H1 (cell line): ENCODE data around the gene SCAF11. TPM values are rescaled to one million over a fixed set of nuclear protein-coding genes. Genes with fewer than 3 reads are reported as not detected.

Experiments used
- CTCF ChIA-PET: fragments of 300-600 bp; sonication (Branson Sonifier 250); formaldehyde crosslinking; loops from one replicate; lab custom pipeline; 2021; ENCODE audit not compliant: partially characterized antibody; lab: Charles Lee
- POLR2A ChIA-PET: fragments of 300-600 bp; sonication (Branson Sonifier 250); formaldehyde crosslinking; loops from one replicate; lab custom pipeline; 2021; ENCODE audit warnings: inconsistent platforms; ENCODE audit not compliant: partially characterized antibody; lab: Charles Lee
- DNase-seq, 2 experiments: peaks; one replicate each; pipeline versions ENCODE4 v3.0.0 to v3.0.0-alpha.2; 2010 to 2022; ENCODE audit warnings: low spot score in 2 of 2, low read depth in 1 of 2, mixed read lengths in 1 of 2
- FAIRE-seq: peaks from 2 replicates; lab custom pipeline; 2011; peaks lifted over from hg19 to GRCh38; lab: Jason Lieb, UNC
- H2AFZ ChIP-seq: 2 replicates; pipeline ENCODE4 v1.8.1; 2012; ENCODE audit warnings: low read length, inconsistent platforms
- H2AK5ac ChIP-seq: 2 replicates; pipeline ENCODE4 v1.6.1; 2013; ENCODE audit warnings: low read depth, low read length
- H2BK120ac ChIP-seq: replicated peaks from 2 replicates; pipeline ENCODE3; 2013; ENCODE audit warnings: low read depth, low read length, inconsistent platforms
- H2BK12ac ChIP-seq: 2 replicates; pipeline ENCODE4 v1.6.1; 2013; ENCODE audit warnings: low read depth, low read length
- H2BK15ac ChIP-seq: 2 replicates; pipeline ENCODE4 v1.6.1; 2013; ENCODE audit warnings: low read length
- H2BK20ac ChIP-seq: 2 replicates; pipeline ENCODE4 v1.6.1; 2013; ENCODE audit warnings: low read length
- H2BK5ac ChIP-seq: 2 replicates; pipeline ENCODE4 v1.6.1; 2013; ENCODE audit warnings: low read depth, low read length
- H3K14ac ChIP-seq: 2 replicates; pipeline ENCODE4 v1.6.1; 2013; ENCODE audit warnings: inconsistent platforms; ENCODE audit not compliant: insufficient read length
- H3K18ac ChIP-seq: 2 replicates; pipeline ENCODE4 v1.6.1; 2013; ENCODE audit warnings: low read length; ENCODE audit errors: extremely low read depth
- H3K23ac ChIP-seq: 2 replicates; pipeline ENCODE4 v1.6.1; 2013; ENCODE audit warnings: inconsistent platforms; ENCODE audit not compliant: insufficient read length
- H3K23me2 ChIP-seq: 2 replicates; pipeline ENCODE4 v1.6.1; 2013; ENCODE audit warnings: low read depth, low read length
- H3K27ac ChIP-seq: 2 replicates; pipeline ENCODE4 v1.6.1; 2011; ENCODE audit warnings: low read depth, low read length, inconsistent platforms
- H3K27me3 ChIP-seq, 4 experiments: replicated peaks in 1 of 4; 1 replicate in 1 of 4; 2 replicates in 3 of 4; pipeline versions ENCODE4 v1.6.1 to v1.8.1; 2011 to 2013; ENCODE audit warnings: low read length in 3 of 4, mild to moderate bottlenecking in 3 of 4, inconsistent platforms in 2 of 4, mixed read lengths in 2 of 4, moderate library complexity in 1 of 4; ENCODE audit not compliant: control insufficient read depth in 3 of 4, insufficient read depth in 3 of 4; ENCODE audit errors: extremely low read depth in 1 of 4
- H3K36me3 ChIP-seq, 4 experiments: 2 replicates each; pipeline versions ENCODE4 v1.6.1 to v1.8.1; 2011 to 2013; ENCODE audit warnings: mild to moderate bottlenecking in 4 of 4, low read length in 3 of 4, moderate library complexity in 2 of 4, control low read depth in 1 of 4, inconsistent platforms in 1 of 4; ENCODE audit not compliant: insufficient read depth in 4 of 4, control insufficient read depth in 2 of 4
- H3K4ac ChIP-seq: replicated peaks from 2 replicates; pipeline ENCODE3; 2013; ENCODE audit warnings: low read length, low read depth, mixed read lengths, inconsistent platforms; ENCODE audit not compliant: insufficient read length
- H3K4me1 ChIP-seq, 4 experiments: replicated peaks in 1 of 4; 1 replicate in 1 of 4; 2 replicates in 3 of 4; pipeline versions ENCODE4 v1.6.1 to v1.8.1; 2011 to 2013; ENCODE audit warnings: low read length in 3 of 4, inconsistent platforms in 2 of 4, mixed read lengths in 1 of 4; ENCODE audit not compliant: insufficient read depth in 4 of 4, control insufficient read depth in 3 of 4
- H3K4me2 ChIP-seq, 2 experiments: 2 replicates each; pipeline versions ENCODE4 v1.6.1 to v1.8.1; 2011 to 2013; ENCODE audit warnings: low read depth in 2 of 2, low read length in 2 of 2, control low read depth in 1 of 2, inconsistent platforms in 1 of 2, mild to moderate bottlenecking in 1 of 2; ENCODE audit not compliant: insufficient read depth in 1 of 2
- H3K4me3 ChIP-seq, 4 experiments: fragments of 200-600, 300-600 bp in 1 of 4; sonication (generic), shearing (Covaris generic), sonication (Bioruptor Twin) in 1 of 4; 2 replicates each; pipeline versions ENCODE4 v1.5.1 to v1.8.1; 2011 to 2016; ENCODE audit warnings: low read length in 4 of 4, low read depth in 3 of 4, control low read depth in 2 of 4, inconsistent platforms in 2 of 4, mild to moderate bottlenecking in 2 of 4, mixed read lengths in 1 of 4, moderate library complexity in 1 of 4; ENCODE audit not compliant: insufficient read depth in 2 of 4; ENCODE audit errors: extremely low read depth in 1 of 4
- H3K56ac ChIP-seq: replicated peaks from 2 replicates; pipeline ENCODE3; 2013; ENCODE audit warnings: low read depth, mild to moderate bottlenecking, mixed read lengths, low read length, inconsistent platforms; ENCODE audit not compliant: insufficient read length
- H3K79me1 ChIP-seq: 2 replicates; pipeline ENCODE4 v1.6.1; 2013; ENCODE audit warnings: low read depth, low read length, control low read depth
- H3K79me2 ChIP-seq, 2 experiments: 2 replicates each; pipeline versions ENCODE4 v1.6.1 to v1.8.1; 2012 to 2013; ENCODE audit warnings: low read length in 2 of 2, mild to moderate bottlenecking in 2 of 2, inconsistent platforms in 1 of 2; ENCODE audit not compliant: insufficient read depth in 2 of 2, control insufficient read depth in 1 of 2
- H3K9ac ChIP-seq, 4 experiments: replicated peaks in 1 of 4; 1 replicate in 1 of 4; 2 replicates in 3 of 4; pipeline versions ENCODE4 v1.6.1 to v1.8.1; 2011 to 2013; ENCODE audit warnings: low read depth in 3 of 4, low read length in 3 of 4, control low read depth in 2 of 4, mild to moderate bottlenecking in 2 of 4, moderate library complexity in 2 of 4, inconsistent platforms in 1 of 4; ENCODE audit errors: extremely low read depth in 1 of 4
- H3K9me3 ChIP-seq, 2 experiments: 2 replicates each; pipeline versions ENCODE4 v1.6.1 to v1.8.1; 2012 to 2013; ENCODE audit warnings: mild to moderate bottlenecking in 2 of 2, moderate library complexity in 2 of 2, control low read depth in 1 of 2, inconsistent platforms in 1 of 2, low read depth in 1 of 2, low read length in 1 of 2, mixed read lengths in 1 of 2; ENCODE audit not compliant: insufficient read depth in 2 of 2
- H4K20me1 ChIP-seq, 2 experiments: replicated peaks in 1 of 2; 2 replicates each; pipeline versions ENCODE3 to v1.8.1; 2011 to 2013; ENCODE audit warnings: inconsistent platforms in 2 of 2, low read length in 2 of 2, mild to moderate bottlenecking in 1 of 2; ENCODE audit not compliant: insufficient read depth in 2 of 2, control insufficient read depth in 1 of 2
- H4K5ac ChIP-seq: 2 replicates; pipeline ENCODE4 v1.6.1; 2013; ENCODE audit warnings: low read length, low read depth, mixed read lengths, inconsistent platforms; ENCODE audit not compliant: insufficient read length
- H4K8ac ChIP-seq: 2 replicates; pipeline ENCODE4 v1.8.0; 2013; ENCODE audit warnings: mild to moderate bottlenecking, moderate library complexity, low read length, inconsistent platforms; ENCODE audit not compliant: insufficient read depth; ENCODE audit errors: extremely low read depth
- H4K91ac ChIP-seq: replicated peaks from 2 replicates; pipeline ENCODE3; 2013; ENCODE audit warnings: low read length, mixed read lengths, inconsistent platforms; ENCODE audit not compliant: insufficient read length
- BRCA1 ChIP-seq: IDR thresholded peaks from 2 replicates; pipeline ENCODE4 v1.6.1; 2012; ENCODE audit warnings: low read depth, low read length, improper control_type of control experiment
- CBX8 ChIP-seq: fragments of 300-800, 300-1000 bp; sonication (generic); IDR thresholded peaks from 2 replicates; pipeline ENCODE4 v1.7.1; 2016; ENCODE audit warnings: low read depth, low read length, borderline replicate concordance
- EZH2 ChIP-seq: fragments of 200-600 bp; sonication (generic); IDR thresholded peaks from 2 replicates; pipeline ENCODE4 v1.7.1; 2012; ENCODE audit warnings: low read depth, mild to moderate bottlenecking, moderate library complexity, low read length, inconsistent platforms; ENCODE audit not compliant: severe bottlenecking
- GTF2F1 ChIP-seq: IDR thresholded peaks from 2 replicates; pipeline ENCODE4 v1.6.1; 2012; ENCODE audit warnings: low read depth, low read length, improper control_type of control experiment, borderline replicate concordance
- POLR2A ChIP-seq, 2 experiments: IDR thresholded peaks; 1 replicate in 1 of 2; 2 replicates in 1 of 2; pipeline ENCODE4 v1.6.1; 2011; ENCODE audit warnings: low read depth in 2 of 2, low read length in 2 of 2, mild to moderate bottlenecking in 2 of 2; ENCODE audit errors: control extremely low read depth in 1 of 2
- TBP ChIP-seq: IDR thresholded peaks from 2 replicates; pipeline ENCODE4 v1.6.1; 2011; ENCODE audit warnings: low read depth, low read length, improper control_type of control experiment
- WGBS, 2 experiments: shearing (Covaris generic) in 1 of 2; methylation state at CpG; one replicate each; pipeline versions ENCODE4 v1.1.6 to v1.1.7; 2013 to 2015; ENCODE audit warnings: low lambda C conversion rate in 2 of 2, mixed read lengths in 2 of 2, inconsistent platforms in 1 of 2, low coverage in 1 of 2, missing lambda C conversion rate in 1 of 2; ENCODE audit not compliant: insufficient replicate concordance in 2 of 2, insufficient coverage in 1 of 2, insufficient read length in 1 of 2; ENCODE audit errors: extremely low coverage in 1 of 2, missing lambda C conversion rate in 1 of 2; 5-methylcytosine and 5-hydroxymethylcytosine counted together
- polyA plus RNA-seq, 7 experiments: library from polyadenylated mRNA; depleted of rRNA in 3 of 7; stranded (reverse) in 5 of 7; unstranded in 2 of 7; fragments of >200 nt in 5 of 7; fragments of 200-250 nt in 2 of 7; gene quantifications; 1 replicate in 5 of 7; 2 replicates in 1 of 7; 4 replicates in 1 of 7; pipeline versions ENCODE4 v1.2.1 to v1.2.3, GENCODE V29; 2011 to 2013; ENCODE audit warnings: missing spikeins in 2 of 7, mixed read lengths in 2 of 7
- total RNA-seq: library from RNA; stranded (reverse); fragmentation: NEBNext Ultra II Directional; extraction: Animal tissue kit (Norgen Biotek cat#: 25700); gene quantifications from 2 replicates; pipeline ENCODE4 v1.2.1, GENCODE V29; 2021

Gene SCAF11
- total and polyA plus RNA-seq, 2 of the 8 experiments (the other 6 are each of a cell fraction or from before 2014, with no cell fraction given), result 15.1 to 77.8 TPM

DNA sequence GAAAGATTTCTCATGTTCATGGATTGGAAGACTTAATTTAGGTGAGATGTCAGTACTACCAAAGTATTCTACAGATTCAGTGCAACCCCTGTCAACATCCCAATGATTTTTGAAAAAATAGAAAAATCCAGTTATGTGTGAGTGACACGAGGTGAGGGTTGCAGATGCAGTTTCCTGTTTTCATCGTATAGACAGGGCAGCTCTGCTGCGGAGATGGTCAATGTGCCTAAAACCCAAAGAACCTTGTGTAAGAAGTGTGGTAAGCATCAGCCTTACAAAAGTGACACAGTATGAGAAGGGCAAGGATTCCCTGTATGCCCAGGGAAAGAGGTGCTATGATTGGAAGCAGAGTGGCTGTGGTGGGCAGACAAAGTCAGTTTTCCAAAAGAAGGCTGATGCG is 94.4 kb downstream of the SCAF11 start:
- Histone ChIP-seq H4K5ac (no peak overlapping the region), H3K4me1 (no peaks in the 10 kb centered on the region), H3K79me2 (no peaks in the 10 kb centered on the region), H3K14ac (no peak overlapping the region), H3K56ac (no peak overlapping the region), H3K9me3 (no peaks in the 10 kb centered on the region), H3K79me1 (no peaks in the 10 kb centered on the region), H3K4me2 (no peak overlapping the region), H3K36me3 (peaks cover 5 to 52% (median 22%) of the 10 kb centered on the region in 4 experiments; a peak in 7 of 8 replicates), H3K4me3 (no peak overlapping the region), H4K91ac (no peak overlapping the region), H3K4ac (no peak overlapping the region), H2BK15ac (no peak overlapping the region), H2BK12ac (no peak overlapping the region), H2AK5ac (peak overlapping the region; percentile 24; the same call in 1 of the 2 replicates), H4K8ac (no peak overlapping the region; the same call in 1 of the 2 replicates), H2BK5ac (no peak overlapping the region), H3K27ac (no peak overlapping the region), H4K20me1 (no peaks in the 10 kb centered on the region), H3K18ac (no peak overlapping the region; the same call in 1 of the 2 replicates), H3K23ac (no peak overlapping the region), H2BK20ac (no peak overlapping the region), H3K27me3 (no peaks in the 10 kb centered on the region), H2AFZ (no peak overlapping the region), H2BK120ac (no peak overlapping the region), H3K23me2 (no peaks in the 10 kb centered on the region), H3K9ac (no peak overlapping the region)
- TF ChIP-seq GTF2F1 (no peak), CBX8 (no peak), EZH2 (no peak), TBP (no peak), POLR2A (IDR thresholded peaks at IDR 0.05; ENCODE audit: control extremely low read depth in 1 of 2, low read depth in 2 of 2, low read length in 2 of 2) (peak in 1 of 2 experiments; percentile 27; a peak in 1 of 3 replicates), BRCA1 (no peak)
- ChIA-PET POLR2A (no interaction called here), CTCF (interaction anchor here (1.9 kb wide), 1 partner anchor 10 kb away, joined by 6 read pairs; no protein-coding TSS in a partner anchor)
- no peak for FAIRE-seq
- no peak for DNase-seq
- WGBS, 2 experiments, result 87% methylated on average over 4 of the region's 4 CpGs; no CpG with 5 or more reads in 1 of the 2 experiments
